Hematopoietic multipotent progenitor cell (in vitro differentiated cells): ENCODE results near the gene ZSCAN12. TPM values are rescaled to one million over a fixed set of nuclear protein-coding genes. Genes with fewer than 3 reads are reported as not detected.

Source experiments
- DNase-seq, 3 donors: peaks; one replicate each; pipeline ENCODE4 v3.0.0-alpha.2; 2011 to 2015; ENCODE audit warnings: low read depth in 2 of 3, low spot score in 2 of 3
- small RNA-seq: library from RNA; depleted of rRNA; stranded (forward); fragments of <200 nt; gene quantifications from one replicate; pipeline ENCODE3, GENCODE V24; 2012
- total RNA-seq: library from RNA; depleted of rRNA; stranded (reverse); fragments of >200 nt; gene quantifications from one replicate; pipeline ENCODE4 v1.2.3, GENCODE V29; 2012

Gene ZSCAN12
- total RNA-seq, 1 donor: 3.5 TPM

- DNase-seq: no peak
Observed at GRCh38 chr6:28334286-28335039, 65.1 kb downstream of the ZSCAN12 start.

- DNase-seq: no peak
Observed at GRCh38 chr6:28333599-28334018, 65.9 kb downstream of the ZSCAN12 start.

- DNase-seq: no peak
Observed at GRCh38 chr6:28333047-28333446, 66.5 kb downstream of the ZSCAN12 start.

GRCh38 chr6:28330041-28330440 is 69.5 kb downstream of the ZSCAN12 start:
- no peak for DNase-seq

Small RNA genes within 50 kb of the gene (small RNA-seq; reads per million reads assigned to genes)
- not detected for gene RNU2-45P

Other genes with a start within 250 kb of the ZSCAN12 start
- 12.7 TPM for gene ZSCAN9, start 174.5 kb downstream of the ZSCAN12 start, total RNA-seq
- 4.6 TPM for gene ZKSCAN4, start 147.5 kb downstream of the ZSCAN12 start, total RNA-seq
- gene NKAPL, start 140.4 kb downstream of the ZSCAN12 start, total RNA-seq: 1.1 TPM
- gene ZSCAN26, start 132.6 kb downstream of the ZSCAN12 start, total RNA-seq: 8.6 TPM
- gene PGBD1, start 118.2 kb downstream of the ZSCAN12 start, total RNA-seq: 4.6 TPM
- 7.5 TPM for gene ZSCAN31, start 63.6 kb downstream of the ZSCAN12 start, total RNA-seq
- gene ZKSCAN3, start 49.8 kb downstream of the ZSCAN12 start, total RNA-seq: 6.2 TPM
- 2.2 TPM for gene ZSCAN23, start 43.7 kb upstream of the ZSCAN12 start, total RNA-seq
- not detected for gene GPX6, start 116.0 kb upstream of the ZSCAN12 start, total RNA-seq
- gene GPX5, start 126.1 kb upstream of the ZSCAN12 start, total RNA-seq: not detected